Hepatic stellate cell (primary cell): Measurements from ENCODE around the gene CFLAR.
"Not testable (repeated sequence)": the region's sequence is repeated elsewhere in the genome, so short reads cannot be mapped to it uniquely, and the experiment has no call there.

Experiments used
- DNase-seq: peaks from one replicate; pipeline ENCODE4 v3.0.0; 2011; ENCODE audit warnings: low spot score

The CFLAR gene

DNA sequence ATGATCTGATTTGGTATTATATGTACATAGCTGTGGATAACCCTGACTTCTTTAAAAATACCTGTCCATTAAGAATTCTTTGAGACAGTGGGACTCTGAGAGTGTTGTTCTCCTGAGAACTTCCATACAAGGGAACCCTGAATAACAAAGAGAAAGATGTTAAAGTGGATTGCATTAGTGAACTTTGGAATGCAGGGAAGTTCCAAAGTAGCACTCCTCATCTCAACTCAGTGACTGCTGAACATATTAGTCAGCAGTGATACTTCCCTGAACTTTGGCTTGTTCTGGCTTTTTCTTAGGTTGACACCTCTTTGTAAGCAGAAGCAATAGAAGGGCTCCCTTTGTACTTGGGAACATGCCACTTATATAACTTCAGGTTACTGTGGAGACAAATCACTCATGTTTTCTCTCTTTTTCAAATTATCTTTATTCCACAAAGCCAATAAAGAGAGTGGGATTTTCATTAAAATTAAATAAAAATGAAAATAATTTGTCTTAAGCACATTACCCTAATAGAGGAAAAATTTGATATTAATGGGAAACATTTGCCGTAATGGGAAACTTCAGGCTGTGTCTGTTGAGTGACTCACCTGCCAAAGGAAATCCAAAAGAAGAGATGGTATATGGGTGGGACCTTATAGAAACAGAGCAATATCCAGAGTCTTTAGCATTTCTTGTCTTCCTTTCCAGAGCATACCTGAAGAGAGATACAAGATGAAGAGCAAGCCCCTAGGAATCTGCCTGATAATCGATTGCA, 33.3 kb downstream of the CFLAR start:
- DNase-seq = peak; percentile 72

DNA sequence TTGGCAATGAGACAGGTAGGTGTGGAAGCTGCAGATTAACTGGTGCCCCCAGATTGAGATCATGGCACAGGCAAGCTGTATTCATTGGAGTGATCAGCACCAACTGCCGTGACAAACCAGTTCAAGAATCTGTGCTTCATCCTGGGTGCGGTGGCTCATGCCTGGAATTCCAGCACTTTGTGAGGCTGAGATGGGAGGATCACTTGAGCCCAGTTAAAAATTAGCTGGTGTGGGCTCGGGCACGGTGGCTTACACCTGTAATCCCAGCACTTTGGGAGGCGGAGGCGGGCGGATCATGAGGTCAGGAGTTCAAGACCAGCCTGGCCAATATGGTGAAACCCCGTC, 33.8 kb downstream of the CFLAR start:
- not testable (repeated sequence) for DNase-seq

DNA sequence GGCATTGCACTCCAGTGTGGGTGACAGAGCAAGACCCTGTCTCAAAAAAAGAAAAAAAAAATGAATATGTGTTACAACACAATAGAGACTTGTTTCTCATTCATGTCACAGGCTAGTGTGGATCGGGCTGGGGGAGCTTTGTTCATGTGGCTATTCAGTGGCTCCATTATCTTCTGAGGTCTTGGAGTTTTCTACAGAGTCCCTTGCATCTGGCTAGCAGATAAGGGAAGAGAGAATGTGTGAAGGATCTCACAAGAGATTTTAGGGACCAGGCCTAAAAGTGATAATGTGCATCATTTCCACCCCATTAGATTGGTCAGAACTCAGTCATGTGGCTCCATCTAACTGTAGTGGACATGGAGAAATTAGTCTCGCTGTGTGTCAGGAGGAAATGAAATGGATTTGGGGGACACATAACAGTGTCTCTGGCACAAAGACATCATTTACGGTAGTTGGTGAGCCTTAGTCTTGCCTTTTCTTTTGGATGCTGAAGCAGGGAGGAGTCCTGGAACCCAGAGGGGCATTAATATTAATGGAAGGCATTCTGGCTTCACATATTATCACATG, 34.6 kb downstream of the CFLAR start:
- no peak for DNase-seq

DNA sequence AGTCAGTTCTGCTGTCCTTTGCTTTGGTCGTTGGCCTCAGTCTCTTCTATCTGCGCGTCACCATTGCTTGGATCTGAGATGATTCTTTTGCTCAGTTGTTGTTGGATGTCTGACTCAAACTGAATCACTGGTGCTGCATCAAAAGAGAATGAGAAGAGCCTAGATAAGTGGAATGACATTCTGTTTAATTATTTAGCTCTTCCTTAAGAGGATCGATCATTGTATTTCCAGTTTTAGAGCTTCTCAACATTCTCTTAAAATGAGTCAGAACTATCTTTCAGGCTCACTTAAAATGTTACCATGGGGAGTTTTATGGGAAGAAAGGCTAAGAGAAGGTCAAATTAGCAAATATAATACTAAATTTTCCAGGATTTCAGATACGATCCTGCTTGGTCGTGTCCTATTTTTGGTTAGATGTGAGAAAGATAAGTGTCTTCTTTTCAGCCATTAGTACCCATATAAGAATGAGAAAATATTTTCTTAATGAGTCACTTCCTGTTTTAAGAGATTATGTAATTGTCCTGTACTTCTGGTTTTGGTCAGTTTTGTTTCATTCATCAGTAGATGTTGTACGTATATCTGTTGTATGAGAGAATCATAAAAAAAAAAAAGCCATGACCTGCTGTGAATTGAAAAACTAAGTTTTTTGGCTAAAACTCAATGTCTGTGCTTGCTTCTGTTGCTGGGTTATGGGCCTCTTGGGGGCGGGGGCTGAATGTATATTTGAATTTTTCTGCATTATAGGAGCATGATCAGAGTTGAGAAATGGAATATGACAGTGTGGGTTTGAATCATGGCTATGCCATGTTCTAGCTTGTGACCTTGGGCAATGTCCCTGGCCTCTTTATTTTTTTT, 35.4 kb downstream of the CFLAR start:
- peak; percentile 68 for DNase-seq

DNA sequence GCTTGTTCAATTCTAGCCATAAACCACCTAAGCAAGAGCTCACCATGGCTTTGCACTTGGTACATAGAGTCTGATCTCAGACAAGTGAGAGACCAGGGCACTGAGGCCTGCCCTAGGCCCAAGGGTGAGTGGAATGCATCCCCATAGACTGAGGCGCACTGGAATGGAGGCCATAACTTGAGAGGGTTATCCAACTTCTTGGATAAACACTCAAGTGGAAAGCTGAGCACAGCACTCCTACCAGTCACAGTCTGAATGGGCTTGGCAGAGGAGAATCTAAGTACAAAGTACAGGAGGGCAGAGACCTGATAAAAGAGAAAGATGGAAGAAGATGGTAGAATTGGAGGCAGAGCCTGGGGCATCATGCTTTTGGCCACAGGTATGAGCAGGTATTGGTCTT, 36.6 kb downstream of the CFLAR start:
- no peak for DNase-seq

DNA sequence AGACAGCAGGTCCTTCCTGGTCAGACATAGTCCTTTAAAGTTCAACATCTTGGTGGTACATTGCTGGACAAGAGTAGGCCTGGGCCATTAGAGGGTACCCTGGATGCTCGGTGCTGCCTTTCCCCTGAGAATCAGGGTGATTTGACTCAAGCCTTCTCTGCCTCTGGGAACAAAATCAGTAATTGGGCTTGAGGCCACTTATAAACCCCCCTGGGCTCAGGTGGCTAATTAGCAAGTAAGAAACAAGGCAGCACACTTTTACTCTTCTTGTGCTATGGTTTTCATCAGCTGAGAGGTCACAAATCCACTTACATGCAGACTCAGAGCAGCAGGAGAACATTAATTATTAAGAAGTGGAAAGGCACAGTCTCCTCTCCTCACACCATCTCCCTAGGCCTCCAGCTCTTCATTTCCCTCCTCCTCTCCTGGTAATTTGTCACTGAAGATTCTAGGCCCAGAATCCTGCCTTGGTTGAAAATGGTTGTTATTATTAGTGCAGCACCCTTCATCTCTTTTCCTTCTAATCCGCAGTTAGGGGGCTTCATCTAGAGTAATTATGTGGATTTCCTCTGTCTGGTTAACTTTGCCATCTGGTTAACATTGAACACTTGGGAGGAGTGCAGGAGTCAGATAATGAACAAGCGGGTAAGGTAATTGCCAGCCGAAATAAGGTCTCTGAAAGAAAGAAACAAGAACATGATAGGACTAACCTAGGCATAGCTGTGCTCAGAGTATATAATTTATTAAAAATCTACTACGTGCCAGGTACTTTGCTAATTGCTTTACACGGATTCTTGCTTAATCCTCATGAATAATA, 37.2 kb downstream of the CFLAR start:
- no peak for DNase-seq

DNA sequence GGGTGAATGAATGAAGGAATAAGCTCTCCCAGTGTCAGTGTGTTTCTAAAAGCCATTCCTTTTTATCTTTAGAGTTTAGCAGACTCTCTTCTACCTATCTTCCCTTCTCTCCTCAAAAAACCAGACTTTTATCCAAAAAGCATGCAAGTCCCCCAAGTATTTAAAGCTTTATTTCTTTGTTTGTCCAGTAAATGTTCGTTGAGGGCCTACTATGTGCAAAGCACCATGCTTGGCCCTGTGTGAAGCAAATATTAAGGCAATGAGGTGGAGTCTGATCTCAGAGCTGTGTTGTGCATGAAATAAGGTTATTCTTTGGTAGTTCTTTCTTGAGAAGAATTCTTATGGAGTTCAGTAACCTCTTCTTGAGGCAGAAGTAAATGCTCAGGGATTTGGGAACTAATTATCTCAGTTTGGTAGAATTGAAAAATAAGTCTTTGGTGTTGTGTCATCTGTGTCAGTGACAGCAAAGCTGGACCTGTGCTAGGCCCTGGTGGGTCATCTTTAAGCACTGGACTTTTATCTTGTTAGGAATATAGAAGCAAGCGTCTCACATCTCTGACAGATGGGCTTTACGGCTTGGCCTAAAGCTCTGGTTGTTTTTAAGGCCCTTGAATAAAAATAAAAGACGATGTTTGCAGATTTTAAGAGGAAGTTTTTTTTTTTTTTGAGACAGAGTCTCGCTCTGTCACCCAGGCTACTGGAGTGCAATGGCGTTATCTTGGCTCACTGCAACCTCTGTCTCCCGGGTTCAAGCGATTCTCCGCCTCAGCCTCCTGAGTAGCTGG, 38.8 kb downstream of the CFLAR start:
- no peak for DNase-seq

DNA sequence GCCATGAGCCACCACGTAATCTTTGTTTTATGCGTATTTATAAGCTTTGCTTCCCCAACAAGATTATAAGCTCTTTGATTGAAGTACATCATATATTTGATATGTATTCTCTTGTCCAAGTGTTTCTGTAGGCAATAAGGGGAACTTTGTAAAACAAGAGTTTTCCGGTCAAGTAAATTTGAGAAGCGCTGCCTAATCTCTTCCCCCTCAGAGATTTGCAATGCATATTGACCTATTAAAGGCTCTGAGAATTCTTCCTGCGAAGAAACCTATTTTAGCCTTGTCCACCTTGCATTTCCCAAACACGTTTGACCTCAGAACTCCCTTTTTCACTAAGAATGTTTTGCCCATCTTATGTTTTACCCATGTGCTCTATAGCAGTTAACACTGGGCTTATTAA, 40.1 kb downstream of the CFLAR start:
- no peak for DNase-seq

DNA sequence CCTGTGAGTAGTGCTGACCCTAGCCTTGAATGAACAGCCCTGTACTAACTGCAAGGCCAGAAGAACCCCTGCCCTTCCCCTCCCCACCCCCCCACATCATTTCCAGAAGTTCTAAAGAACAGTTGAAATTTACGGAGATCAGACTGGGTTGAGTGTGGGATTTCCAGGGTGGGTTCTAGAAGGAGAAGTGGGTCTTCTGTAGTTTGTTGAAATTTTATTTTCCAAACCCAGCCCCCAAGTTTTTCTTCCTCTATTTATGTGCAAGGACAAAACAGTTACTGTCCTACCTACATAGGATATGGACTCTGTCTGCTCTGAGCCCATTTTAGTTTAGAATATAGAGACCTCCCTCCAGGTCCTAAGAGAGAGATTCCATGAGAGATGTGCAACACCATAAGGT, 40.7 kb downstream of the CFLAR start:
- DNase-seq = no peak

DNA sequence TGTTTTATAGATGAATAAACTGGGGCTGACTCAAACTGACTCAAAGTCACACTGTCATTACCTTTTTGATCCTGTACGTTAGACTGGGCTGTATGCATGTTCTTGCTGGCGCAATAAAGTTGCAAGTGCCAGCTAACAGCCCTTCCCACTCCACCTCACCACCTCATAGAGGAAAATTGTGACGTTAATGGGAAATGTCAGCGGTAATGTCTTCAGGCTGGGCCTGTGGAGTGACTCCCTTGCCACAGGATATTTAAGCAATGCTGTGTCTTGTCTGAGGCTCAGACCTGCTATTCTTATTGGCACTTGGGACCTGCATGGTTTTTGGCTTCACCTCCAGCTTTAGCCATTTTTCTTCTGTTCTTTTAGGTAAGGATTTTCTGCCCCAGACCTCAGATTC, 41.7 kb downstream of the CFLAR start:
- no peak for DNase-seq

DNA sequence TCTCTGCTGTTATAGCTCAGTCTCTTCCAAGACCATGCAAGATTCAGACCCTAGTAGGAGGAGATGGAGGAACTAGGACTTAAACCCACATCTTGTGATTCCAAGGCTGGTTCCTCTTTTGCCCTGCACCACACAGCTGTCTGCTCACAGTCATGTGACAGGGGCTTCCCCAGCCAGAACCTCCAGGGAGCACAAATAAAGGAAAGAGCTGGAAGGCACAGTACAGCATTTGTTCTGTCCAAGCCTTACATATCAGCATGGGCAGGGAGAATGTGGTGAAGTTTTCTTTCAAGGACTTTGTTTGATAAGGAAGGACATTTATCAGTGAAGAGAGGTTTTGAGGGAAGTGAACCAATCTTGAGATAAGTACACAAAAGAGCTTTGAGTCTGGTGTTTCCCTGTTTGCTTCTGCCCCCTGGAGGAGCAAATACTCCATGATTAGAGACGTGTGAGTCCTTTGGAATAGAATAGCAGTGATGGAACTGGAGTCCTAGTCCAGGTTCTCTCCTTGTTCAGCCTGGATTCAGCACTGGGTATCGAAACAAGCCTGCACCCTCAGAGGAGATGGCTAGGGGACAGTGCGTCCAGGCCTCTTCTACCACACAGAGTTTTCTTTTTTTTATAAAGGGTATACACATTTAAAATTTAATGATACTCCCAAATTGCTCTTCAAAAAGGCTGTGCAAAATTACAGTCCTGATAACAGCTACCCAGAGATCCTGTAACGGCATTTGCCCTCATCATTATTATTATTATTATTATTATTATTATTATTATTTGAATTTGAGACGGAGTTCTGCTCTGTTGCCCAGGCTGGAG, 42.4 kb downstream of the CFLAR start:
- DNase-seq = peak; percentile 64

DNA sequence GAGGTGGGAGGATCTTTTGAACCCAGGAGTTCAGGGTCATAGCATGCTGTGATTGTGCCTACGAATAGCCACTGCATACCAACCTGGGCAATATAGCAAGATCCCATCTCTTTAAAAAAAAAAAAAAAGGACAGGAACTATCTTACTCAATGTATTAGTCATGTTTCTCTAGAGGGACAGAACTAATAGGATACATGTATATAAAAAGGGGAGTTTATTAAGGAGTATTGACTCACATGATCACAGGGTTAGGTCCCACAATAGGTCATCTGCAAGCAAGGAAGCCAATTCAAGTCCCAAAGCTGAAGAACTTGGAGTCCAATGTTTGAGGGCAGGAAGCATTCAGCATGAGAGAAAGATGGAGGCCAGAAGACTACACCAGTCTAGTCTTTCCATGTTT, 48.2 kb downstream of the CFLAR start:
- DNase-seq = no peak

DNA sequence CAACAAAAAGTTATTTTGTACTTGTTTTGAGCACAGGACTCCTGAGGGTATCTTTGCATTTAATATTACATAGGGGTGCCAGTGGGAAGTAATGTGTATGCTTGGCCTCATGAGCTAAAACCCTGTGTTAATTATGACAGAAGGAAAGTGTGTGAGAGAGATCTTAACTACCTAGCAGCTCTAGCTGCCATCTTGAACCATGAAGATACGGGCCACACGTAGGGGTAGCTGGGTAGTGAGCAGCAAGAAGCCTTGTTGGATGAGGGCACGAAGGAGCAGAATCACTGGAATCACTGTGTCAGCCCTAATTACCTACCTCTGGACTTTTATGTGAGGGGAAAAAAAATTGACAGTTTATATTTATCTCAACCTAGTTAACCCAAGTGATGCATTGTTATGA, 51.6 kb downstream of the CFLAR start:
- no peak for DNase-seq

DNA sequence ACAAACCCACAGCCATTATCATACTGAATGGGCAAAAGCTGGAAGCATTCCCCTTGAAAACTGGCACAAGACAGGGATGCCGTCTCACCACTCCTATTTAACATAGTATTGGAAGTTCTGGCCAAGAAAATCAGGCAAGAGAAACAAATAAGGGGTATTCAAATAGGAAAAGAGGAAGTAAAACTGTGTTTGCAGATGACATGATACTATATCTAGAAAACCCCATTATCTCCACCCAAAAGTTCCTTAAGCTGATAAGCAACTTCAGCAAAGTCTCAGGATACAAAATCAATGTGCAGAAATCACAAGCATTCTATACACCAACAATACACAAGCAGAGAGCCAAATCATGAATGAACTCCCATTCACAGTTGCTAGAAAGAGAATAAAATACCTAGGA, 52.5 kb downstream of the CFLAR start:
- DNase-seq = not testable (repeated sequence)

DNA sequence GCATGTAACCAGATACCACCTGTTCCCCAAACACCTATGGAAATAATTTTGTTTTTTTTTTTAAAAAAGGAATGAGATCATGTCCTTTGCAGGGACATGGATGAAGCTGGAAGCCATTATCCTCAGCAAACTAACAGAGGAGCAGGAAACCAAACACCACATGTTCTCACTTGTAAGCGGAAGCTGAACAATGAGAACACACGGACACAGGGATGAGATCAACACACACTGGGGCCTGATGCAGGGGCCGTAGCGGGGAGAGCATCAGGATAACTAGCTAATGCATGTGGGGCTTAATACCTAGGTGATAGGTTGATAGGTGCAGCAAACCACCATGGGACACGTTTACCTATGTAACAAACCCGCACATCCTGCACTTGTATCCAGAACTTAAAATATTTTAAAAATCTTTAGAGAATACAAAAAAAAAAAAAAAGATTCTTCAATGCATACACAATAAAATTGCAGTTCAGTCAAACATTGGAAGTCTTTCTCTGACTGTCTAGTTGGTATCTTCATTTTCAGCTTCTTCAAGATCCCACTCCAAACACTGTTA, 55.4 kb downstream of the CFLAR start:
- no peak for DNase-seq

DNA sequence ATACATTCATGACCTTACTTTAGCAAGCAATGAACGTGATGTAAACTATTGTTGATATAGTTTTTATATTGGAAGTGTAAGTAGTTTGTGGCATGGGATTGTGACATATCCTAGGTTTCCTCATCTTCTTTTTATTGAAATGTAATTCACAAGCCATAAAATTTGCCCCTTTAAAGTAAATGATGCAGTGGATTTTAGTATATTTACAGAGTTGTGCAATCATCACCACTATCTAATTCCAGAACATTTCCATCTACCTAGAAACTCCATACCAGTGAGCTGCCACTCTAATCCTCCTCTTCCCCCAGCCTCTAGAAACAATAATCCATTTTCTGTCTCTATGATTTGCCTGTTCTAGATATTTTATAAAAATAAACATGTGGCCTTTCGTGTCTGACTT, 56.3 kb downstream of the CFLAR start:
- DNase-seq = no peak

DNA sequence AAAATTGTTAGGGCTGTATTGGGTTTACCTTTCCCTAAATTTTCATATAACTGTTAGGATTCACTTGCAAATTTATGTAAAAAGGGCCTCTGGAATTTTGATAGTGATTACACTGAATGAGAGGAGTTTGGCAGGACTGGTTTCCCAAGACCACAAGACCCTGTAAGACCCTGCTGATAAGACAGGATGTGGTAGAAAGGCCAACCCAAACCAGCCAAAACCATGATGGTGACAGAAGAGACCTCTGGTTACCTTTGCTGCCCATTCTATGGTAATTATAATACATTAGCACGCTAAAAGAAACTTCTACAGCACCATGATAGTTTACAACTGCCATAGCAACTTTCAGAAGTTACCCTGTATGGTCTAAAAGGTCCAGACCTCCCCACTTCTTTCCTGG, 58.7 kb downstream of the CFLAR start:
- DNase-seq = no peak

DNA sequence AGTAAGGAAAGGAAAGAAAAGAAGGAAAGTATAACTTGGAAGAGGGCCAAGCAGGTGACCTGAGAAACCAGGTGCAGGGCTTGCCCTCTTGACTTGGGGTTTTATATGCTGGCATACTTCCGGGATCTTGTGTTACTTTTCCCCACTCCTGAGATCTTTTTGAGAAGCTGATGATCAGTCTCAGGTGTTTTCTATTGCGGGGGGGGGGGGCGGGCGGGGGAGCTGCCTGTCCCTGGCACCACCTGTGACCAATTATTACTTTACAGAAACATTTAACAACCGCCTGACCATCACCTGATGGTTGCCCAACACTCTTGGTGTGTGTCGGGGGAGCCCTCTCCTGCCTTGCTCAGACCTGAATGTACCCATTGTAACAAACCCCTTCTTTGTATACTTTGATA, 60.1 kb downstream of the CFLAR start:
- no peak for DNase-seq

DNA sequence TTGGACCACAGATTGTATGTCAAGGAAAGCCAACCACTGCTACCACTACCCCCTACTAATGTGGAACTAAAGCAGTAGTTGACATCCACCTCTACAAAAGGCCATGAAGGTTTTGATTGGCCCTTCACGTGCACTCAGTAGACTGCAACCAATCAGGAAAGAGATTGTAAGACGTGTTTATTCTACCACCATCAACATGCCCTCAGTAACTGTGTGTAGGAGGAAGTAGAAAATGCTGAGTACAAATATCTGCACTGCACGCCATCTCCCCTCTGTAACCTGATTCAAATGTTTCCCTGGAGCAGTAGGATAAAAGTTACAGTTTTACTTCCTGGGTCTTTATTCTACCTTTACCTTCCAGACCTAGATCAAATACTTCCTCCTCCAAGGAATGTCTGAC, 64.0 kb downstream of the CFLAR start:
- DNase-seq = peak; percentile 26

DNA sequence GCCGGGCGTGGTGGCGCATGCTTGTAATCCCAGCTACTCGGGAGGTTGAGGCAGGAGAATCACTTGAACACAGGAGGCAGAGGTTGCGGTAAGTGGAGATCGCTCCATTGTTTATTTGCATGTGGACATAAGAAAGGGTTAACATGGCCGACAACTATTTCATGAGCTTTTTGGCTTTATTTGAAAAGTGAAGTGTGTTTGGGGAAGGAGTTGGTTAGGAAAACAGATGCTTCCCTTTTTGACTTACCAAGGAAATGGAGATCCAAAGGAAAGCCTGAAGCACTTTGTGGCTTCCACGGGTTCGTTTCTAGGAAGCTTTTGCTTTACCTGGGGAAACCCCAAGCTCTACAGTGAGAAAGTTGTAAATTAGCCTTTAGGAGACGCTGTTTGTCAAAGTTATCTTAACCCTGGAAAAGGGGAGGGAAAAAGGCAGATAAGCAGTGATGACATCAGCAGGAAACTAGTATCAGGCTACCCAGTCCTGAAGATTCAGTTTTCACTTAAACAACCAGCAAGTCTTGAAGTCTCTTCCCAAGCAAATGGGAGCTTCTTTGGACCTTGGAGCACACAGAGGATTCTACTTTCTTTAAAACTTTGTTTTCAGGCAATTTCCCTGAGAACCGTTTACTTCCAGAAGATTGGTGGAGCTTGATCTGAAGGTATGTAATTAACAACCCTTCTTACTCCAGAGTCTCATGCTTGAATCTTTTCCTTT, 66.8 kb downstream of the CFLAR start, which contains the start of gene CASP10:
Gene CASP10, plus strand, starts transcription at position 492 of the 715 bp plus-strand sequence. CDS start 2,637 bp downstream, outside the sequence.
- peak; percentile 64 for DNase-seq
